ENCODE measurements around the gene FNDC5.

DNA sequence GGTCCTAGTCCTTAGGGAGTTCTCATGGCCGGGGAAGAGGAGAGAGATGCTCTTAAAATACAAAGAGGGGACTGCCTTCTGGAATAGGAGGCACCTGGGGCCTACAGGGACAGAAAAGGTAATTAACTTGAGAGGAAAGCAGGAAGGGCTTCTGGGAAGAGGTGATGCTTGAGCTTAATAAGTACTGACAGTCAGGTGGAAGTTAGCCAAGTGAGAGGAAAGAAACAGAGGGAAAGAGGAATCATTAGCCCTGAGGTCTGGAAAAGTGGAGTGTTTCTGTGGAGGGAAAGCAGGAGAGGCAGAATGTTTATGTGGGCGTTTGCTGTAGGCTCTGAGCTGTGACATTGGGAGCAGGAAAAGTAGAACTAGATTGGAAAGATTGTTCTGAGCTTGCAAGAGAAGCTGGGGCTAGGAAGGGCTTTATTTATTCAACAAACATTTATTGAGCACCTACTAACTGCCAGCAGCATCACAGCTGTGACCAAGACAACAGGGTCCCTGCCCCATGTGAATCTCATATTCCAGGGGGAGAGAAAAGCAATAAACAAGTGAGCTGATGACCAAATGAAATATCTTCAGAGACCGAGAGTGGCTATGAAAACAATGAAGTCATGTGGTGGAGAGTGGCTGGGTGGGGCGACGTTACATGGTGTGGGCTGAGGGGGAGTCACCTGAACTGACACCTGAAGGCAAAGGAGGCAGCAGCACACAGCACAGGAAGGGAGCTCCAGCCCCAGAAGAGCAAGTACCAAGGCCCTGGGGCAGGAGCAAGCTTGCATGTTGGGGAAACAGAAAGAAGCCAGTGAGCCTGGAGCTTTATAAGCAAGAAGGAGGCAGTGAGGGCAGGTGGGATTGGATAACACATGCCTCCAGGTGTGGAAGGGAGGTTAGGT lies 4.4 kb upstream of the FNDC5 start:
- TF ChIP-seq, protein P1, sequence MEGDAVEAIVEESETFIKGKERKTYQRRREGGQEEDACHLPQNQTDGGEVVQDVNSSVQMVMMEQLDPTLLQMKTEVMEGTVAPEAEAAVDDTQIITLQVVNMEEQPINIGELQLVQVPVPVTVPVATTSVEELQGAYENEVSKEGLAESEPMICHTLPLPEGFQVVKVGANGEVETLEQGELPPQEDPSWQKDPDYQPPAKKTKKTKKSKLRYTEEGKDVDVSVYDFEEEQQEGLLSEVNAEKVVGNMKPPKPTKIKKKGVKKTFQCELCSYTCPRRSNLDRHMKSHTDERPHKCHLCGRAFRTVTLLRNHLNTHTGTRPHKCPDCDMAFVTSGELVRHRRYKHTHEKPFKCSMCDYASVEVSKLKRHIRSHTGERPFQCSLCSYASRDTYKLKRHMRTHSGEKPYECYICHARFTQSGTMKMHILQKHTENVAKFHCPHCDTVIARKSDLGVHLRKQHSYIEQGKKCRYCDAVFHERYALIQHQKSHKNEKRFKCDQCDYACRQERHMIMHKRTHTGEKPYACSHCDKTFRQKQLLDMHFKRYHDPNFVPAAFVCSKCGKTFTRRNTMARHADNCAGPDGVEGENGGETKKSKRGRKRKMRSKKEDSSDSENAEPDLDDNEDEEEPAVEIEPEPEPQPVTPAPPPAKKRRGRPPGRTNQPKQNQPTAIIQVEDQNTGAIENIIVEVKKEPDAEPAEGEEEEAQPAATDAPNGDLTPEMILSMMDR (IDR thresholded peaks at IDR 0.05; ENCODE audit: insufficient read depth, low read length, poor library complexity, severe bottlenecking), result no peak
- no peak for TF ChIP-seq EZH2phosphoT487 (conservative IDR thresholded peaks at IDR 0.05; ENCODE audit: low read length)

Measured in SU-DHL-6 (cell line).